ENCODE results near the gene ZNF543.

DNA sequence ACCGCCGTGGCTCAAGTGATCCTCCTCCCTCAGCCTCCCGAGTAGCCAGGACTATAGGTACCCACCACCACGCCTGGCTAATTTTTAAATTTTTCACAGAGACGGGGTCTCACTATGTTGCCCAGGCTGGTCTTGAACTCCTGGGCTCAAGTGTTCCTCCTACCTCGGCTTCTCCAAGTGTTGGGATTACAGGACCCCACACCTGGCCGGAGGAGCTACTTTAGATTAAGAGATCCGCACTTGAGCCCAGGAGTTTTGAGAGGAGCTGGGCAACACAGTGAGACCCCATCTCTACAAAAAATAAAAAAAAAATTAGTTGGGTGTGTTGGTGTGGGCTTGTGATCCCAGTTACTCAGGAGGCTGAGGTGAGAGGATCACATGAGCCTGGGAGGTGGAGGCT, 49.0 kb upstream of the ZNF543 start:
- TF ChIP-seq, protein P1, sequence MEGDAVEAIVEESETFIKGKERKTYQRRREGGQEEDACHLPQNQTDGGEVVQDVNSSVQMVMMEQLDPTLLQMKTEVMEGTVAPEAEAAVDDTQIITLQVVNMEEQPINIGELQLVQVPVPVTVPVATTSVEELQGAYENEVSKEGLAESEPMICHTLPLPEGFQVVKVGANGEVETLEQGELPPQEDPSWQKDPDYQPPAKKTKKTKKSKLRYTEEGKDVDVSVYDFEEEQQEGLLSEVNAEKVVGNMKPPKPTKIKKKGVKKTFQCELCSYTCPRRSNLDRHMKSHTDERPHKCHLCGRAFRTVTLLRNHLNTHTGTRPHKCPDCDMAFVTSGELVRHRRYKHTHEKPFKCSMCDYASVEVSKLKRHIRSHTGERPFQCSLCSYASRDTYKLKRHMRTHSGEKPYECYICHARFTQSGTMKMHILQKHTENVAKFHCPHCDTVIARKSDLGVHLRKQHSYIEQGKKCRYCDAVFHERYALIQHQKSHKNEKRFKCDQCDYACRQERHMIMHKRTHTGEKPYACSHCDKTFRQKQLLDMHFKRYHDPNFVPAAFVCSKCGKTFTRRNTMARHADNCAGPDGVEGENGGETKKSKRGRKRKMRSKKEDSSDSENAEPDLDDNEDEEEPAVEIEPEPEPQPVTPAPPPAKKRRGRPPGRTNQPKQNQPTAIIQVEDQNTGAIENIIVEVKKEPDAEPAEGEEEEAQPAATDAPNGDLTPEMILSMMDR (IDR thresholded peaks at IDR 0.05; ENCODE audit: low read length): no peak
- no peak for TF ChIP-seq EZH2 (optimal IDR thresholded peaks at IDR 0.05; ENCODE audit: low read depth, low read length)

All from MM.1S (cell line).